Spleen (tissue), 7 donors: ENCODE measurements around the gene HERC3.

Experiments used
- CTCF ChIP-seq, 11 experiments: fragments of 200-600 bp in 7 of 11; fragments of 450-650 bp in 4 of 11; sonication (generic) in 4 of 11; IDR thresholded peaks in 8 of 11; conservative IDR thresholded peaks in 3 of 11; 1 replicate in 7 of 11; 2 replicates in 4 of 11; pipeline versions ENCODE4 v1.4.0 to v1.8.0; 2016 to 2021; ENCODE audit warnings: antibody characterized with exemption in 11 of 11, inconsistent platforms in 4 of 11, mild to moderate bottlenecking in 1 of 11
- POLR2A ChIP-seq, 3 donors: fragments of 450-650 bp; IDR thresholded peaks; one replicate each; pipeline ENCODE4 v1.5.1; 2017; ENCODE audit warnings: antibody characterized with exemption in 3 of 3, mild to moderate bottlenecking in 1 of 3
- POLR2AphosphoS5 ChIP-seq, 3 donors: sonication (generic); formaldehyde crosslinking; IDR thresholded peaks; one replicate each; pipeline ENCODE4 v1.5.1; 2017; ENCODE audit warnings: antibody characterized with exemption in 3 of 3
- donor health status: DM: no; HTN: no; CAD: no; lungs with moderate emphysema.
- donor health status: DM: no; HTN: no; CAD: no.
- donor health status: DM: no; HTN: no; CAD: no.

- TF ChIP-seq CTCF (IDR thresholded peaks at IDR 0.05 in 8 of 11, conservative IDR thresholded peaks at IDR 0.05 in 3 of 11) = no peak
- TF ChIP-seq POLR2A (IDR thresholded peaks at IDR 0.05) = no peak
- no peak for TF ChIP-seq POLR2AphosphoS5 (IDR thresholded peaks at IDR 0.05)
Measured at GRCh38 chr4:88731381-88731780, 139.1 kb downstream of the HERC3 start.
